ENCODE measurements around the gene AUTS2. TPM values are rescaled to one million over a fixed set of nuclear protein-coding genes. Genes with fewer than 3 reads are reported as not detected.

AUTS2 gene
- total RNA-seq, 1 experiment from 2014 or later: 256 TPM

GRCh38 chr7:70670288-70670687, 1072.0 kb downstream of the AUTS2 start:
- Histone ChIP-seq H2BK120ac (ENCODE audit: low read depth, low read length, poor library complexity, severe bottlenecking) (no peak overlapping the region), H3K23ac (ENCODE audit: insufficient read length, low read depth, low read length) (no peak overlapping the region), H3K79me1 (ENCODE audit: insufficient read depth, low read depth, low read length, poor library complexity, severe bottlenecking) (no peaks in the 10 kb centered on the region), H3K18ac (ENCODE audit: insufficient read length, low read depth, low read length) (no peak overlapping the region), H3K9me3 (ENCODE audit: control insufficient read depth, low read depth, low read length) (no peaks in the 10 kb centered on the region), H4K8ac (replicated peaks; ENCODE audit: insufficient read length, low read depth, low read length) (no peak overlapping the region), H3K14ac (ENCODE audit: insufficient read depth, low read length) (no peak overlapping the region), H4K5ac (ENCODE audit: insufficient read length, low read depth, low read length) (no peak overlapping the region), H3K4me2 (ENCODE audit: insufficient read depth, insufficient read length, low read length) (no peak overlapping the region), H2BK12ac (ENCODE audit: insufficient read length, low read depth, low read length) (no peak overlapping the region), H4K20me1 (ENCODE audit: control insufficient read depth, insufficient read depth, insufficient read length) (no peaks in the 10 kb centered on the region), H3K4me1 (ENCODE audit: insufficient read depth, low read length) (peaks cover 3% of the 10 kb centered on the region; the same call in 1 of the 2 replicates), H2BK15ac (ENCODE audit: low read depth, low read length) (no peak overlapping the region), H3K27me3 (ENCODE audit: insufficient read depth, low read length) (no peaks in the 10 kb centered on the region), H2BK20ac (ENCODE audit: low read depth, low read length, poor library complexity, severe bottlenecking) (no peak overlapping the region), H2AK5ac (ENCODE audit: insufficient read length, low read length) (no peak overlapping the region), H4K91ac (ENCODE audit: insufficient read length, low read depth, low read length) (no peak overlapping the region), H3K9ac (ENCODE audit: extremely low read depth, insufficient read length, low read length) (no peak overlapping the region), H3K4ac (ENCODE audit: low read depth, low read length) (no peak overlapping the region), H3T11ph (ENCODE audit: low read length) (no peak overlapping the region), H3K79me2 (ENCODE audit: insufficient read depth, low read length) (no peaks in the 10 kb centered on the region), H2BK5ac (ENCODE audit: insufficient read length, low read length) (no peak overlapping the region), H3K56ac (ENCODE audit: insufficient read length, low read depth, low read length) (no peak overlapping the region), H3K23me2 (ENCODE audit: insufficient read length, low read depth, low read length, poor library complexity, severe bottlenecking) (no peaks in the 10 kb centered on the region), H2AFZ (ENCODE audit: low read length) (no peak overlapping the region), H3K27ac (ENCODE audit: insufficient read length, low read depth, low read length) (no peak overlapping the region)
- peaks cover 4% of the 10 kb centered on the region for H3K27me3 Mint-ChIP-seq (ENCODE audit: low read depth)
- H3K27ac Mint-ChIP-seq: no peak overlapping the region
- DNase-seq: no peak
- H3K4me3 Mint-ChIP-seq: no peak overlapping the region
- H3K4me1 Mint-ChIP-seq: peaks cover 22 to 28% of the 10 kb centered on the region in 2 experiments
- TF ChIP-seq, protein P1, sequence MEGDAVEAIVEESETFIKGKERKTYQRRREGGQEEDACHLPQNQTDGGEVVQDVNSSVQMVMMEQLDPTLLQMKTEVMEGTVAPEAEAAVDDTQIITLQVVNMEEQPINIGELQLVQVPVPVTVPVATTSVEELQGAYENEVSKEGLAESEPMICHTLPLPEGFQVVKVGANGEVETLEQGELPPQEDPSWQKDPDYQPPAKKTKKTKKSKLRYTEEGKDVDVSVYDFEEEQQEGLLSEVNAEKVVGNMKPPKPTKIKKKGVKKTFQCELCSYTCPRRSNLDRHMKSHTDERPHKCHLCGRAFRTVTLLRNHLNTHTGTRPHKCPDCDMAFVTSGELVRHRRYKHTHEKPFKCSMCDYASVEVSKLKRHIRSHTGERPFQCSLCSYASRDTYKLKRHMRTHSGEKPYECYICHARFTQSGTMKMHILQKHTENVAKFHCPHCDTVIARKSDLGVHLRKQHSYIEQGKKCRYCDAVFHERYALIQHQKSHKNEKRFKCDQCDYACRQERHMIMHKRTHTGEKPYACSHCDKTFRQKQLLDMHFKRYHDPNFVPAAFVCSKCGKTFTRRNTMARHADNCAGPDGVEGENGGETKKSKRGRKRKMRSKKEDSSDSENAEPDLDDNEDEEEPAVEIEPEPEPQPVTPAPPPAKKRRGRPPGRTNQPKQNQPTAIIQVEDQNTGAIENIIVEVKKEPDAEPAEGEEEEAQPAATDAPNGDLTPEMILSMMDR (conservative IDR thresholded peaks at IDR 0.05): no peak
- no CpG with 5 or more reads among the region's 7 CpGs for WGBS (ENCODE audit: extremely low coverage, insufficient read length, low lambda C conversion rate)
- H3K36me3 Mint-ChIP-seq (ENCODE audit: insufficient read depth in 1 of 3, low read depth in 3 of 3): no peaks in the 10 kb centered on the region
- no peaks in the 10 kb centered on the region for H3K9me3 Mint-ChIP-seq

Measured in H9 (cell line).